GM18498 (cell line): ENCODE measurements around the gene HCAR3.
"Not testable (repeated sequence)": the region's sequence is repeated elsewhere in the genome, so short reads cannot be mapped to it uniquely, and the experiment has no call there.

Experiments used
- ATAC-seq: cut with Tn5 transposase; IDR thresholded peaks from one replicate; pipeline ENCODE4 v1.9.1; 2021; ENCODE audit warnings: mild to moderate bottlenecking, moderate library complexity; ENCODE audit not compliant: unreplicated experiment

HCAR3 gene

DNA sequence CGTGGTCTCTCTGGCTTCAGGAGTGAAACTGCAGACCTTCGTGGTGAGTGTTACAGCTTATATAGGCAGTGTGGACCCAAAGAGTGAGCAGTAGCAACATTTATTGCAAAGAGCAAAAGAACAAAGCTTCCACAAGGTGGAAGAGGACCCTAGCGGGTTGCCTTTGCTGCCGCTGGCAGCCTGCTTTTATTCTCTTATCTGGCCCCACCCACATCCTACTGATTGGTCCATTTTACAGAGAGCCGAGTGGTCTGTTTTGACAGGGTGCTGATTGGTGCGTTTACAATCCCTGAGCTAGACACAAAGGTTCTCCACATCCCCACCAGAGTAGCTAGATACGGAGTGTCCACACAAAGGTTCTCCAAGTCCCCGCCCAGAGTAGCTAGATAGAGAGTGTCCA lies 40.6 kb downstream of the HCAR3 start:
- ATAC-seq, result not testable (repeated sequence)

DNA sequence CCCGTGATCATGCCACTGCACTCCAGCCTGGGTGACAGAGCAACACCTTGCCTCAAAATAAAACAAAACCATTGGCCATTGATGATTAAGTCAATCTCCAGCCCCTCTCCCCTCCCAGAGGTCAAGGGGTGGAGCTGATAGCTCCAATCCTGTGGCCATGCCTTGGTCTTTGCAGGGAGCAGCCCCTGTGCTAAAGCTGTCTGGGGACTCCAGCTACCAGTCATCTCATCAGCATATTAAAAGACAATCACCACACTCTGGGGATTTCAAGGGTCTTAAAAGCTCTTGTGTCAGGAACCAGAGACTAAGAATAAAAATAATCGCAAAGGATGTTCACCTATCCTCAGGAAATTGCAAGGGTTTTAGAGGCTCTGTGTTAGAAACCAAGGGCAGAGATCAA lies 44.1 kb downstream of the HCAR3 start:
- ATAC-seq, result no peak

DNA sequence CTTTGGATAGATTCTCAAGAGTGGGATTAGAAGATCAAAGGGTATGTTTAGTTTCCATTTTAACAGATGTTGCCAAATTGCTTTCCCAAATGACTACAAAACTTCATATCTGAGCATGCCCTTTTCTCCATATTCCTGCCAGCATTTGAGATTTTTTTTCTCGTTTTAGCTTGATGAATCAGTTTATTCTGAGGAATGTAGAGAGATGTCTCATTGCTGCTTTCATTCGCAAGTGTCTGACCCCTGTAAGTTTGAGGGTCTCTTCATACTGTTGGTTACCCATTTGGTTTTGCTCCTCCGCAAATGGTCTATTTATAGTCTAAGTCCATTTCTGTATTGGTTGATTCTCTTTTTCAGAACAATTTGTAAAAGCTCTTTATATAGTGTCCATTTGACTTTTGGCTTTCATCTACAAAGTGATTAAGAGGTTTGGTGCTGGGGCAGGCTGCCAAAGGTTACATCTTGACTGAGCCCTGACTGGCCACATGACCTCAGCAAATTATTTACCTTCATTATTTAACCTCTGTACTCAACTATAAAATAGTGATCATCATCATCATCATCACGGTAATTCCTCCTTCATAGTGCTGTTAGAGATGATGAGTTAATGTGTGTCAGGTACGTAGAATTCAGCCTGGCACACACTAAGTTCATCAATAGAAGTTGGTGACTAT lies 47.1 kb downstream of the HCAR3 start:
- no peak for ATAC-seq

DNA sequence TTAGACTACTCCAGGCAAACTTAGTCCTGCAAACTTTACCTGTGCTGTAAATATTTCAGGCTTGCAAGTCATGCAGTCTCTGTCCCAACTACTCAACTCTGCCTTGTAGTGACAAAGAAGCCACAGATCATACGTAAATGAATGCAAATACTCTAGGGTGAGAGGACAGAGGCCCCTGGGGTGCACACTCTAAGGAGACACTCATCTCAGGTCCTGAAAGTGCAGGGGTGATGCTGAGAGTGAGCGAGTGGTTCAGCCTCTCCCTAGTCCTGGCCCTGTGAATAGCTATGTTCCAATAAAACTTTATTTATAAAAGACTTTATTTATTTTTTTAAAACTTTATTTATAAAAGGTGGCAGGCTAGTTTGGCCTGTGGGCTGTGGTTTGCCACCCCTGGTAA lies 48.3 kb downstream of the HCAR3 start:
- ATAC-seq, result no peak

DNA sequence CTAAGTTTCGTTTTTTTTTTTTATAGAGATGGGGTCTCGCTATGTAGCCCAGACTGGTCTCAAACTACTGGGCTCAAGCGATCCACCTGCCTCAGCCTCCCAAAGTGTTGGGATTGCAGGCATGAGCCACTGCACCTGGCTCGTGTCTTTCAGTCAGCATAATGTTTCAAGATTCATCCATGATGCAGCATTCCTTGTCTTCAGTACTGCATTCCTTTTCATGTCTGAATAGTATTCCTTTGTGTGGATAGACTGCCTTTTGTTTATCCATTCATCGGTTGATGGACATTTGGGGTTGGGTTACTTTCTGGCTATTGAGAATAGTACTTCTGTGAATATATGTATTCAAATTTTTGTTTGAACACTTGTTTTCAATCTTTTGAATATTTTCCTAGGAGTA lies 50.9 kb downstream of the HCAR3 start:
- ATAC-seq, result no peak

DNA sequence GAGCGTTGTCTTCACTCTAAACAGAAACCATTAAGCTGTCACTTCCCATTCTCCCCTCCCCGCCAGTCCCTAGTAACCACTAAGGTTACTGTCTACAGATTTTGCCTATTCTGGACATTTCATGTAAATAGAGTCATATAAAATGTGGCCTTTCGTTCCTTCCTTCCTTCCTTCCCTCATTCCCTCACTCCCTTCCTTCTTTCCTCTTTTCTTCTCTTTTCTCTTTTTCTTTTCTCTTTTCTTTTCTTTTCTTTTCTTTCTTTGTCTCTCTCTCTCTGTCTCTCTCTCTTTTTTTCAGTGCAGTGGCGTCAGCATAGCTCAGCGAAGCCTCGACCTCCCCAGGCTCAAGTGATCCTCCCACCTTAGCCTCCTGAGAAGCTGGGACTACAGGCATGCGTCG lies 51.3 kb downstream of the HCAR3 start:
- ATAC-seq, result no peak
